ENCODE data around the gene EOLA1.
A peak's percentile ranks its signal among the peaks of the same experiment; 100 is the strongest.
"Not testable (repeated sequence)": the region's sequence is repeated elsewhere in the genome, so short reads cannot be mapped to it uniquely, and the experiment has no call there.

EOLA1 gene

DNA sequence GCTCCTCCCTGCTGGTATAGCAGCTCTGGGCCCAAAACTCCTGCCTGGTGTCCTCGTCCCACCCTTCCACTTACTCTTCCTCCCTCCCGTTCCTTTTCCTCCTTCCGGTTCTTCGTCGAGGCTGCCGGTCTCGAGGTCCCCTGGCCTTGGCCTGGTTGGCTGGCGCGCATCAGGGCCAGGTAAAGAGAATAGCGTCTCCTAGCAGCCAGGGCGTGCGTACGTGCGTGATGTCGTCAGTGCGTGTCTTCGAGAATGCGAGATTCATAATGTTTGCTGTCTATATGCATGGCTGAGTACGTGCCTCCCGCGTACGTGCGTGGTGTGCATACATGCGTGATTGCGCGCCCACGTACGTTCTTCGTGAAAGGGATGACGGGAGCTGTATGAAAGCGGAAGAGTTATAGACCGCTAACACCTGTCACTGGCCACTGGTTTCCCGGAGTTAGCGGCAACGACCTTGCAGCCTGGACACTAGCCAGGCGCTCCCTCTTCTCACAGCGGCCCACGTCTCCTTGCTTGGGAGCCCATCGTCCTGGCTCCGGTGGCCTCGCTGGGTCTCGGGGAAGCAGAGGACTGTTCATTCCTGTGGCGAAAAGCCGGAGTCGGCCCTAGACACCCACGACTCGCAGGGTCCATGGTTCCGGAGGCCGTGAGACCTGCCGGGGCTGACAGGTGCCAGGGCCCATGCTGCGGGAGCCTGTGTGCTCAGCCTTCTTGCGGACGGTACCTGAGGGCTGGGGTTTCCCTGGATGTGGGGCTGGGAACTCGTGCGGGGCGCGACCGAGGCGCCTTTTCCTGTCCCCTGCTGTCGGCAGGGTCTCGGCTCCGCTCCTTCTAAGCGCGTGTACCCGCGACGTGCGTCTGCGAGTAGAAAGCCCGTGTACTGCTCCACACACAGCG, at the start of gene EOLA1:
EOLA1 (plus strand) TSS at position 392 of the 900 bp plus-strand sequence. CDS start 4,619 bp downstream, outside the sequence.
- DNase-seq: peak; percentile 70 to 76

GRCh38 chrX:149491812-149492211, 49.0 kb upstream of the EOLA1 start:
- DNase-seq: no peak

GRCh38 chrX:149493567-149494562, 46.9 kb upstream of the EOLA1 start:
- DNase-seq: no peak

- DNase-seq: no peak
Measured at GRCh38 chrX:149494844-149495565, 45.8 kb upstream of the EOLA1 start.

DNA sequence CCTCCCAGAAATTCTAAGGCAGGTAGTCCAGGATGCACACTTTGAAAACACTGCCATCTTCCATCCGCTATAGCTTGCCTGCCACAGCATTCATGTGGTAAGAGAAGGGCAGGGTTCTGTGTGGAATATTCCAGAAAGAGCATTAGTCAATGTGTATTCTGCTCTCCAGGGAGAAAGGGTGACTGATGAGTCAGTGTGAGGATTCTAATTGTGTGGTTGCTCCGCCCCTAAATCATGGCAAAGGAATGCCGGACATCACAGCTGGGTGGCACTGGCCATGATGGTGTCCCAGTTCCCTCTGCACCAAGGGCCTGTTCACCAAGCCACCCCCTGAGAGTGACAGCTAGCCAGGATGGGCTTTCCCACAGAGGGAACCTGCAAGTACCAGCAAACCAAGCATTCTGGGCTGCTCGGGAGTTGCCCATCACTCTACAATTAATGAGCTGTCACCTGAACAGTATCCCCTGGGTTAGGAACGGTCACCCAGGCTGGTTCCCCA, 45.2 kb upstream of the EOLA1 start:
- no peak for DNase-seq

GRCh38 chrX:149497054-149497453, 43.8 kb upstream of the EOLA1 start:
- no peak for DNase-seq

GRCh38 chrX:149497626-149498025, 43.2 kb upstream of the EOLA1 start:
- no peak for DNase-seq

DNA sequence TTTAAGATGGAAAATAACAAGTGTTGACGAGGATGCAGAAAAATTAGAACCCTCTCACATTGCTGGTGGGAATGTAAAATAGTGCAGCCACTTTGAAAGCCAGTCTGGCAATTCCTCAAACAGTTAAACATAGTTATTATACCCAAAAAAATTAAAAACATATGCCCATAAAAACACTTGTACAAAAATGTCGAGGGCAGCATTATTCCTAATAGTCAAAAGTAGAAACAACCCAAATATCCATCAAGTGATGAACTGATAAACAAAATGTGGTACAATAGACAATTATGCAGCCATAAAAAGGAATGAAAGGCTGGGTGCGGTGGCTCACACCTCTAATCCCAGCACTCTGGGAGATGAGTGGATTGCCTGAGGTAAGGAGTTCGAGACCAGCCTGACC, 42.0 kb upstream of the EOLA1 start:
- no peak for DNase-seq

GRCh38 chrX:149499766-149500165, 41.0 kb upstream of the EOLA1 start:
- no peak for DNase-seq

GRCh38 chrX:149502923-149503322, 37.9 kb upstream of the EOLA1 start:
- not testable (repeated sequence) for DNase-seq

DNA sequence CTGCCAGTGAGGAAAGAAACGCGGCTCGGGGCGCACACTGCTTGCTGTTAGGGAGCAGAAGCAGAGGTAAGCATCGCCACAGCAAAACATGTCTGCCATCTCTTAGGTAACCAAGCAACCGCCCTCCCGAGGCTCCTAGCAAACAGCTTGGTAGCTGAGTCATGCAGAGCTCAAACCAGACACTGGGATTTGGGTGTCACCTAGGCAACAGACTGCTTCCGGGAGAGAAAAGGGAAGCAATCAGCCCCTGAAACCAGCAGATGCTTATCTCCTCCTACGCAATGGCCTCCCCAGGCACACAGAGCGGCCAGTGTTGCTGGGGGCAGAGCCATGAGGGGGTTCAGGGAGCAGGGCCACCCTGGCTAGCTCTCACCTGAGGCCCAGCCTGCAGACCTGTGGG, 37.4 kb upstream of the EOLA1 start:
- peak in 1 of 2 donors; percentile 31 for DNase-seq

DNA sequence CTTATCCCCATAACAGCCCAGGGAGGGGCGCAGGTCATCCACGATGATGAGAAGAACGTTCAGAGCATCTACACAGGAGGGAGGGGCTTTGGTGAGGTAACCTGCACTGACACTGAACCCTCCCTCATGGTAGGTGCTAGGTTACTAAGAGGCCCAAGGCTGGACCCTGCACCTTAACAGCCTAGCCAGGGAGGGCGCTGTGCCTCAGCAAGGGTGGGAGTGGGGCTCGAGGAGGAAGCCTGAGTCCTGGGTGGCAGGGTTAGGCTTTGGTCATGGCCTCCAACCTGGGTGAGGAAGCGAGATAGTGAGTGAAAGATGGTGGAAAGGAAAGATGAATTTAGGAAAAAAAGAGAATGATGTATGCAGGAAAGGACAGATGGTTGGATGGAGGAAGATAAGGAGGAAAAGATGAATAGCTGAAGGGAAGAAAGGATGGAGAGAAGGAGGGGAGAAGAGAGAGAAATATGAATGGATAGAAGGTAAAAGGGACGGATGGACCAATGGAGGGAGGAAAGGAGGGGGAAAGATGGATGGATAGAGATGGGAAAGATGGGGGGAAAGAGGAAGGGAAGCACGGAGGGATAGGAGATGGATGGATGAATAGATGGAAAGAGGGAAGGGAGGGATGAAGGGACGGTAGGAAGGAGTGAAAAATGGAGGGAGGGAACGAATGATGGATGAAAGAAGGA, 36.4 kb upstream of the EOLA1 start:
- DNase-seq: peak; percentile 44 to 51

DNA sequence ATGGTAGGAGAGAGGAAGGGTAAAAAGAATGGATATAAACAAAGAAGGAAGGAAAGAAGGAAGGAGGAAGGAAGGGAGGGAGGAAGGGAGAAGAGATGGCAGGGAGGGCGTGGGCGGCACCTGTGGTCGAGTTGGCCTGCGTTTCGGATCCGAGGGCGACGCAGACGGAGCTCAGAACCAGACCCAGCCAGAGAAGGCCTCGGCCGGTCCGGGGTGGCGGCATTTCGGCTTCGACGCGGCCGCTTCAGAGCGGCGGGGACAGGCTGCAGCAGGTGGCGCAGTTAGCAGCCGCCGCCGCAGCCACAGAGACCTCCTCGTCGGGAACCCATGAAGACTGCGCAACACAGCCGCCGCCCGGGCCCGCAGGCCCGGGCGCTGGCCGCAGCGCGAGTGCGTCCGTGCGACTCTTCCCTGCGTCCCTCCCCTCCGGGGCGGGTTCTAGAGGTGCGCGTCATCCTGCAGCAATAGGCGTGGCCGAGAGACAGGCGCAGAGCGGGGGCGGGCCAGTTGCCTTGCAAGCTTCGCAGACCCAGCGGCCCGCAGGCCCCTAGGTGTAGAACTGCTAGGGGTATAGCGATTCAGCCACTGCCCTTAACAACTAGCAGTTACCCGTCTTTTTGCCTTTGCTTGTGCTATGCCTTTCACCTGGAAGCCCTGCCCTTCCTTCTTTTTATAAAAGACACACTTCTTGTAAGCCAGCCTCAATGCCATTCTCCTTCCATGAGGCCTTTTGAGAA, 35.7 kb upstream of the EOLA1 start, which contains the start of gene IDS:
IDS (minus strand) TSS at position 392 of the 737 bp plus-strand sequence; CDS start at position 223, 169 bp downstream.
- peak; percentile 71 for DNase-seq

GRCh38 chrX:149505671-149506070, 35.1 kb upstream of the EOLA1 start:
- DNase-seq: no peak

DNA sequence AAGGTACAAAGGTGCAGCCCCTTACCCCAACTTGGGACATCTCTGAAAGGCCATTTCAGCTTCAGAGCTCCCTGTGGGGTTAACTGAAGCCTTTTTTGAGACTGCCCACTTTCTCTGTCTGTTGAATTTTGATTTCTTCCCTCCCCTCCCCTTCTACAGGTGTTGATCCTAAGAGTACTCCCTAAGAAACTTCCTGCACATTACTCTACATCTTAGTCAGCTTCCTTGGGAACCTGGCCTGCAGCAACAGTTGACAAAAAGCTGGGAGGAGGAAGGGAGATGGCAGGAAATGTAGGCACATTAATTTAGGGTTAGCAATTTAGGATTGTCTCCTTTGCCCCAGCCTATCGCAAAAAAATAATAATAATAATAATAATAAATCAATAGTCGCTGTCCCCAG, 34.5 kb upstream of the EOLA1 start:
- no peak for DNase-seq

- no peak for DNase-seq
Measured at GRCh38 chrX:149508467-149508866, 32.3 kb upstream of the EOLA1 start.

DNA sequence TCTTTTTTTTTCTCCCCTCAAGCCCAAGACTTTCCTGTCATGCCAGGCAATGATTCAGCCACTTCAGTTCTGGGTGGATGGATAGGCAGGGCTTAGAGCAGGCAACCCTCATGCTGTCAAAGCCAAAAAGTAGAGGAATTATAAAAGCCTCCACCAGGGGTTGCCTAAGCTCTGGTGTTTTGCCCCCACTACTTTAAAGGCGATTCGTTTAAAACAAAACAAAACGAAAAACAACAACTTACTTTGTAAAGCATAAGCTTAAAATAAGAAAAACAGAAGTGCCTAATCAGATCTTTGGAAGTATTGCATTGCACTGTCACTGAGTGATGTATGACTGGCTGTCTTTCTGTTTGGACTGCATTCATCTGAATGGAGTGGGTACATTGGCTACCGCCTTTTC, 30.4 kb upstream of the EOLA1 start:
- no peak for DNase-seq

DNA sequence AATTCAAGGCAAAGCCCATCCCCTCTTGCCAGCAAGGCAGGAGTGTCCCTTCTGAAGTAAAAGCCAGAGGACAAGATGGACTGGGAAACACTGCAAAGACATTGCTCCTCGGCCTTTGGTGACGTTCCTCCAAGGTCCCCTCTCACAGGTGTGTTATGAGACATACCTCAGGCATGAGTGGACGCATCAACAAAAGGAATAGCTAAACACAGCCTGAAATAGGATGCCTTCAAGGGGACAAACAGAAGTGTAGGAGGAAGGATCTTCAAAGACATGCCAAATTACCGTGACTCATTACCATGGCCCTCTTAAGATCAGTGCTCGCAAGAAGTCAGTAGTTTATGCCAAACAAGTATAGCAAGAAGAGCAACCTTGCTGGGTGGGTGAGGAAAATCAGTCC, 29.7 kb upstream of the EOLA1 start:
- no peak for DNase-seq

DNA sequence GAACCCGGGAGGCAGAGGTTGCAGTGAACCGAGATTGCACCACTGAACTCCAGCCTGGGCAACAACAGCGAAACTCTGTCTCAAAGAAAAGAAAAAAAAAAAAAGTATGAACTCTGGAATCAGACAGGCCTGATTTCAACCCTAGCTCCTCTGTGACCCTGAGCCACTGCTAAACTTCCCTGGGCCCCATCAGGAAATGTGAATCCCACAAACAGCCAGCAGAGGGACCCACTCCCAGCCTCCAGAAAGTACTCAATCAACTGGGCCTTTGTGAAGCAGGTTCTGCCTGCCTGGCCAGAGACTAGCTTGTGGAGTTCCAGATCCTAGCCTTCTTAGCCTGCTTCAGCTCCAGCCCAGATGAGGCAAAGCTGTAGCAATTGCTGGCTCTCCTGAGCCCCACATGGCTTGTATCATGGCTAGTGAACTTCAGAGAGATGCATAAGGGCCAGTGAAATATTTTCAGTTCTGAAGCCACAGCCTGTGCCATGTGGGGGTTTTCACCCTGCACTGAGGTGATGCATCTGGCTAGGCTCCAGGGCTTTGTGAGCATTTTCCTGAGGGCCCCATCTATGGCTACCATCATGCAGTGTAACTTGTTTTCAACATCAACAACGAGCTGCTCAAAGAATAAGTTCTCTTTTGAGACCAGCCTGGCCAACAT, 28.5 kb upstream of the EOLA1 start:
- DNase-seq: peak; percentile 23 to 49

- no peak for DNase-seq
Measured at GRCh38 chrX:149513825-149514428, 26.9 kb upstream of the EOLA1 start.
